LNCaP clone FGC (cell line): Measurements from ENCODE around the gene FKBP1A.
A peak's percentile ranks its signal among the peaks of the same experiment; 100 is the strongest.

ENCODE experiments used
- DNase-seq: peaks from one replicate; pipeline ENCODE4 v3.0.0-alpha.2; 2011; ENCODE audit warnings: low read depth
- H3K4me3 ChIP-seq: 2 replicates; pipeline ENCODE4 v1.5.1; 2011; ENCODE audit warnings: mild to moderate bottlenecking, low read depth, low read length, control low read depth
- CTCF ChIP-seq: IDR thresholded peaks from 2 replicates; pipeline ENCODE4 v1.5.1; 2012; ENCODE audit warnings: mild to moderate bottlenecking; ENCODE audit not compliant: control insufficient read depth, insufficient read depth; ENCODE audit errors: extremely low read depth

The FKBP1A gene

GRCh38 chr20:1328680-1329330 is 64.0 kb downstream of the FKBP1A start, which contains the start of gene SDCBP2:
TSS of gene SDCBP2 (minus strand) at chr20:1329139. CDS start at chr20:1320416, 8,723 bp downstream.
- DNase-seq: peak; percentile 55

GRCh38 chr20:1327827-1328679 is 64.8 kb downstream of the FKBP1A start:
- TF ChIP-seq CTCF: no peak
- DNase-seq: no peak
- no peak overlapping the region for H3K4me3 ChIP-seq

More at GRCh38 chr20:1328680-1329330, 64.0 kb downstream of the FKBP1A start, which contains the start of gene SDCBP2:
- H3K4me3 ChIP-seq: no peak within 1 kb of the TSS
- TF ChIP-seq CTCF: no peak

- no peak for TF ChIP-seq CTCF
- DNase-seq: no peak
- no peak overlapping the region for H3K4me3 ChIP-seq
Observed at GRCh38 chr20:1327241-1327653, 65.6 kb downstream of the FKBP1A start.

DNA sequence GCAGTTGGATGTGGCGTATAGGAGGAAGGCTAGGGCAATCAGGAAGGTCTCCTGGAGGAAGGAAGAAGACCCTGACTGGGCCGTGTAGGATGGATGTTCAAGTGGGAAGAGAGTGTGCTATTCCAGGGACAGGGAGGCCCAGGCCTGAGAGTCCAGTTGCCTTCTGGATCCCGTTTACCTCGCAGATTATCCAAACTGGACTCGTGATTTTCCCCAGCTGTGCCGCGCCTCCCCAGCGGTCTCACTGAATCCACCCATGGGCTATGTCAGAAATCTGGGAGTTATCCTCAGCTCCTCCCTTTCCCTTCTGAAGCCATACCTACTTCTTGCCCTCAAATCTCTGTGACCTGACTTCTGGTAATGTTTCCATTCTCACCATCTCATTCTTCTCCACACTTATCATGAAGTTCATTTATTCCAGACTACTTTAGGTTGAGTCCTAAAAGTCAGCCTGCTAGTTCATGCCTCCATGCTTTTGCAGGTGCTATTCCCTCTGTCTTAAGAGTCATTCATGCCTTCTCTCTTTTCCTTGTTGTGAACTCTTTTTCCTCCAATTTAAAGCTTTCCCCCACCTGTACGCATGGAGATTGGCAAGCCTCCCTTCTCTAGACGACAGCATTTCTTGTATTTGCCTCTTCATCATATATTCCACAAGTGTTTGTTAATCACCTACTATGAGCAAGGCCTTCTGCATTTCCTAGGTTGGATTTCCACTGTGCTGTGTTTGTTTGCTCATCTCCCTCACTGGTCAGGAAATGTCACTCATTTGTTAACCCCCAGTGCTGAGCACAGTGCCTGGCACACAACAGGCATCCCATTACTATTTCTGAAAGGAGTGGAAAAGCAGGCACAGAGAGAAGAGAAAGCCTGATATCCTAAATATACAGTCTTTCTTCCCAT is 66.6 kb downstream of the FKBP1A start:
- no peak for TF ChIP-seq CTCF
- no peak for DNase-seq
- peak overlapping the region; percentile 91 for H3K4me3 ChIP-seq

DNA sequence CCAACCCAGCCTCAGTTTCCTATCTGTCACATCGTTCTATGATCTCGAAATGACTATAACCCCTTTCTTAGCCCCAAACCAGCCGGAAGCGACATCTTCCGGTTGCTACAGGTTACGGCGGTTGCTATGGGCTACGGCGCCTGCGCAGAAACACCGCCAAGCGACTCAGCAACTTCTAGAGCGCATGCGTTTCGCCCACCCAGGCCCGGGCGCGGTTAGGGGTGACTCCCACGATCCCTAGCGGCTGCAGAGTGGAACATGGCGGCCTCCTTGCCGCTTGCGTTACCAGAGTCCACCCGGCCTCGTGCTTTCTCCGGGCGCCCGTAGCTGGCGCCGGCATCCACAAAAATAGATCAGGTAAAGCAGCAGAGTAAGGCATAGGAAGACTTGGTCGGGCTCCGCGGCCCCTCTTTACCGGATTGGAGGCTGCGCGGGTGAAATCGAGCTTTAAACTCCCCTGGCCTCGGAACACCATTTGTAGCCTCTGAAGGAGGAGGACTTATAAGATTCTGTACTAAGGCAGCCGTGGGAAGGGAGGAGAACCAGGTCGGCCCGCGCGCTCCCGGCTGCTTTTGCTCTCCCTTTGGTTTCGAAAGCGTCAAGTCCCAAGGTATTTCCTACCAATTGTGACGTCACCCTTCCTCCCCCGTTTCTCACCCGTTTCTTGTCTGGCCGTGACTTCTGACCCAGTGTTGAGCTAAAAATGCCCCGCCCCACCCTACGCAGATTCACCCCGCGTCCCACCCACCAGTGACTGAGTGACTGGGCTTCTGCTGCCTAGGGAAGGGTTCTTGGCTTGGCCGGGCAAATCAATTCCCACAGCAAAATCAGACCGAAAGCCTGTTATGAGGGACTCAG is 67.5 kb downstream of the FKBP1A start:
- peak overlapping the region; percentile 91 for H3K4me3 ChIP-seq
- TF ChIP-seq CTCF: 0 out of 2 replicates have a peak, but pooled peaks have one; percentile 7
- DNase-seq: peak; percentile 81
